GM19452 (cell line): ENCODE results near the gene MAD1L1.

Source experiments
- ATAC-seq: cut with Tn5 transposase; IDR thresholded peaks from one replicate; pipeline ENCODE4 v1.9.1; 2021; ENCODE audit not compliant: unreplicated experiment

MAD1L1 gene

DNA sequence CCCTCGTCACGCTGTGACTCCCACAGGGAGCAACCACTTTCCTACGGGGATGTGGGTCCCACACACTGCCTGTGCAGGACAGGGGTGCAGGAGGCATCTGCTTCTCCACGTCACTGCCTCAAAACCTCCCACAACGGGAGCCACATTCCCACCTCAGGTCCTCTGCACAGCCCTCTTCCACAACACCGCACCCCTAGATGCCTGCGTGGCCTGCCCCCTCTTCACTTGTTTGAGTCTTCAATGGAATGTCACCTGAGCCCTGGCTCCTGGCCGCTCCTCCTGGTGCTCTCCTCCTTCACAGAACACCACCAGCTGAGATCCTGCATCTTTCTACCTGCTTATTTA lies 73.6 kb downstream of the MAD1L1 start:
- ATAC-seq = no peak

DNA sequence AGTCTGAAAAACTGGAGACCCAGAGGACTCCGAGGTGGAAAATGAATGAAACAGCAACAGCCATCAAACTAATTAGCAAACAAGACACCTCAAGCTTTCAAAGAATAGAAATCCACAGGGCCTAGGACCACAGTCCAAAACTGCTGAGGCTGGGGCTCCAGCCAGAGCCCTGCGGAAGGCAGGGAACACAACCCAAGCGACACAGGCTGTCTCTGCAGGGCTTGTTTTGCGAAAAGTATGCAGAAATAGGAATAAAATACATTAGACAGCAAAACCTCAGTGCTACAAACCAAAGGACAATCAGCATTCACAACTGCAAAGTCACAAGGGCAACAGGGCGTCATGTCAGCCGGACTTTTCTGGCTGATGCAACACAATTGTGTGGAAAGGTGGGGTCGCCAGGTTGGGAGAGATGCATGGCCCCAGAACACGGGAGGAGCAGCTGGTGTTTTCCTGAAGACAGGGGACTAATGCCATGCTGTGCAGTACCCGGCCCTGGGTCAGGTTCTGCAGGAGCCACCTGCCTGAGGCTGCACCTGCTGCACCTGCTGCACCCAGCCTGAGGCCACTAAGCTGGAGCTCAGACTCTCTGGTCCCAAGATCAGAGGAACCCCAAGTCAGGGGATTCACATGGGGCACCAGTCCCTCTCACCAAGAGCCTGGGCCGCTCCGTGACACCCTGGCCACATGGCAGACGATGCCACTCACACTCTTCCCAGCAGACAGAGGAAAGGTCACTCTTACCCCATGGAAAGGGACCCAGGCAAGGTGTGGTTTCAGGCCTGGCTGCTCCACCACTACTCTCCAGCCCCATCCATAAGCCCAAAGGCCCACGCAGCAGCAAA lies 74.2 kb downstream of the MAD1L1 start:
- ATAC-seq = no peak

DNA sequence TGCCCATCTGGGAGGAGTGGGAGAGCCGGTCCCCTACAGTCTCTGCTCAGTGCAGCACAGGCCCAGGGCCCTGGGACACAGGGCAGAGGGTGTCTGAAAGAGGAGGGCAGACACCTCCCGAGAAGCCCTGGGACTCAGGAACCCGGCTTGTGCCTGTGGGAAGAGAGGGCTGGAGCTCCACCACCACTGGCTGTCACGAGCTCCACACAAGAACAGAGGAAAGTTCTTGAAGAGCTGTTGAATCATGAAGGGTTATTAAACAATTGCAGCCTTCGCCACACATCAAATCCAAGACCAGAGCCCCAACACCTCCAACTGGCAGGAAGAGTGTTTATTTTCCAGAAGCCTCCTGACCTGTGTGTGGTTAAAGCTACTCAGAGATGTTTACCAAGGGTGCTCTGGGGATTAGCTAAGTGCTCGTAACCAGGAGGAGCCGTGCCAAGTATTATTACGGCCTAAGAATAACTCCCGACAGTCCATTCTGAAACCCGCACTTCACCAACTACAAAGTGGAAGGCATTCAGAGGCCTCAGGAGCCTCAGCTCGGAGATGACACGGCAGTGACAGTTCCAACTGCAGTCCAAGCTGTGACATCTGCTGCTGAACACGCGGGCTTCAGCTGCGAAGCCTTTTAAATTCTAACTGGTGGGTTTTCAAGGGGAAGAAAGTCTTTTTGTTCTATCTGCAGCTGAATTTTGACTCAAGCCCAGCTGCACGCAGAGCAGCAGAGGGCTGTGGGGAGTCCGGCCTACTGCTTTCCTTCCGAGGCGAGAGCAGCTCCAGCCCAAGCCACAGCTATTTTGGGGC lies 75.1 kb downstream of the MAD1L1 start:
- ATAC-seq = no peak

DNA sequence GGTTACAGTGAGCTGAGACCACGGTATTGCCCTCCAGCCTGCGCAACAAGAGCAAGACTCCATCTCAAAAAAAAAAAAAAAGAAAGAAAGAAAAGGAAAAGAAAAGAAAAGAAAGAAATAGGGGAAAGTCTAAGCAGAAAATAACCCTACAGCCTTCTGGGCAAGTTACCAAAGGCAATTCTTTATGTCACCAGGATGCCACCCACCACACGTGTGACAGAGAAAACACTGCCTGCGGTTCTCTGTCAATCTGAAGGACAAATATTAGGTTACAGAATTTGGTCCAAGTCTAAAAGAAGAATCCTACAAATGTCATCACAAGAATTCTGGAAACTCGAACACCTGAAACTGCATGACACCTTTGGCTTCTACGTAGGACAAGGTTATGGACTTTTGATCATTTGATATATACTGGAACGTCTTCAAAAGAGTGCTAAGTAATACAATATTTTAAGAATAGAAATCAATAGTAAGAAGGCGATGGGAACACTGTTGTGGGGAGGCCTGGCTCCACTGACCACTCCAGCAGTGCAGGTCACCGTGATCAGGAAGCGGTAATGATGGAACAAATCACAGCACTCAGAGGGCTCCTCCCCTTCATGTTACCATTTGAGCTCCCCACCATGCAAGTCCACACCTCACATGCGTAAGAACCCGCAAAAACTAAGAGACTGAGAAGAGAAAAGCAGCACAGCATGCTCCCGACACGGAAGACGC lies 75.8 kb downstream of the MAD1L1 start:
- ATAC-seq = no peak

DNA sequence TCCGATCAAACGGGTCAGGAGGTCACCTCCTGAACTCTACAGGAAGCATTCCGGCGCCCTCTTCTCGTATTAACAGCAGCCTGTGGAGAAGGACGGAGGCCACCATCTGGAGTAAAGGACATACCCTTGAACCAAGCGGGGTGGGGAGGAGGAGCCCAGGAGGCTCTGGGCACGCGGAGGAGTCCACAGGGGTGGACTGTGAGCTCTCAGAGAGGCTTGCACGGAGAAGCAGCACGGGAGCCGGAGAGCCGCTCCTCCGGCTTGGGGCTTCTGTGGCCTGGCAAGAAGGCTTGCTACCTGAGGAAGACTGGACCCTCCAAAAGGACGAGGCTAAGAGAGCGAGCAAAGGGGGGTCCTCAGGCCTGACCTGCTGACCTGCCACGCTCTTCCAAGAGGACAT lies 77.9 kb downstream of the MAD1L1 start:
- ATAC-seq = no peak

DNA sequence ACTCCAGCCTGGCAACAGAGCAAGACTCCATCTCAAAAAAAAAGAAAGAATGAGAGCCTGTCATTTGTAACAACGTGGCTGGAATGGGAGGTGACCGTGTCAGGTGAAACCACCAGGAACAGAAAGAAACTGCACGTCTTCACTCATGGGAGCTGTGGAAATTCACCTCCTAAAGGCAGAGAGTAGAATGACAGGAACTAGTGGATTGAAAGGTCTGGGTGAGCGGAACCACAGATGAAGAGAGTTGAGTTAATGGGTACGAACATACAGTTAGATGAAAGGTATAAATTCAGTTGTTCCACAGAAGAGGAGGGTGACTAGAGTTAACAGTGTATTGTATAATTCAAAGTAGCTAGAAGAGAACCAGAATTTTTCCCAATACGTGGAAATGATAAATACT lies 78.6 kb downstream of the MAD1L1 start:
- no peak for ATAC-seq

DNA sequence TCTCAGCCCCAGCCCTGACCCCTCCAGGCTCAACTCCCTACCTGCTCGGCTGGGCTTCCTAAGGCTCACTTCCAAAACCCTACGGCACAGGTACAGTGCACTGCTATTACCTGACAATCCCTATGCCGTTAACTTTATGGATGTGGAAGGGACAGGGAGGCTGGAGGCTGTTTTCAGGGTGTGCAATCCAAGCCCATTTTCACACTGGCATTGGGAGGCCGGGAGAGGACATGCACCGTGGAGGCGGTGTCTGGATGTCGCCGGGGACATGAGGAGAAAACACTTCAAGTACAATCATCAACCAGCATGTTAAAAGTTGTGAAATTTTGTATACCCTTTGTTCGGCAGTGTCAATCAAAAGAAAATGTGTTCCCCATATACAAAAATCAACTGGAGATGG lies 80.1 kb downstream of the MAD1L1 start:
- ATAC-seq = no peak

DNA sequence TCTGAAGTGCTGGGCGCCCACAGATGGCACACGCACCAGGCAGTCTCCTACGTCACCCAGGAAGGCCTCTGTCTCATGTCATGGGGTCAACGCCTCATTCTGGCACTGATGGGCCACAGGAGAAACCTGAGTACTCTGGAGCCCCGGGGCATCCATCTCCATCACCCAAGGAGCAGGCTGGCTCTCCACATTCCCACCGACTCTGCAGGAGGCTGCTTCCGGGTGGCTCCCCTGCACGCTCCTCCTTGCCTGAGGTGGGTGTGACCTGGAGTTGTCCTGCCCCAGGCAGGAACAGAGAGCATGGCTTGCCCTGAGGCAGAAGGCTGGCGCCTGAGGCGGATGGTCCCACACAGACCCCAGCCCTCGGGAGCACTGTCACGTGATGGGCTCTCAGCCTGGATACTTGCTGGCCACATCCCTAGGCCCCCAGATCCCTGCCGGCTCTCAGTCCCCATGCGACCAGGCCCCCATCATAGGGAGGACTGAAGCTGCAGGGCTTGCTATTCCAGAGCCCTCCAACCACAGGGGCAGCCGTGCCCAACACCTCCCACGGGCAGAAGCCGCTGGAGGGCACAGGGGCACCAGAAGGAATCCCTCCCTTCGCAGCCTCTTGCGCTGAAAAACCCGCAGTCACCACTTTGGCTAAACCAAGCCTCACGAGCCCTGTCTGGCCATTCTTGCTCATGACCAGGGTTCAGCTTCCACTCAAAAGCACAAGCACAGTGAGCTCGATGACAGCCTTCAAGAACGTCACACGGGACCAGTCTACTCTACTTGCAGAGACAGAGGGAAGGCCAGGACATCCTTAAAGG lies 80.7 kb downstream of the MAD1L1 start:
- ATAC-seq = no peak

DNA sequence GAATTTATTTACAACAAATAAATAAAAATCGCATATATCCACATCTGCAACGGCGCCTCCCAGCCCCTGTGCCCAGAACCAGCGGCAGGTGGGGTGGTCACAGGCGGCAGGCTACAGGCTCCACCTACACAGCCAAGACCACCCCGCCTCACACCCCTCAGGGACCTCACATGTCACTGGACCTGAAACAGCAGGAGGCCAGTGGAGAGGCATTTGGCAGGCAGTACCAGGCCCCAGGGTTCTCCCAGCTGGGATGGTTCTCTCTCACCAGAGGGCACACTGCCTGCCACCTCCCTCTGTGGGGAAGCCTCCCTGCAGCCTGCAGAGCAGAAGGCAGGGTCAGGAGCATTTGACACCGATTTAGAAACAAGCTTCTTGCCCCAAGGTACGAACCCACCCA lies 81.5 kb downstream of the MAD1L1 start:
- ATAC-seq = no peak

DNA sequence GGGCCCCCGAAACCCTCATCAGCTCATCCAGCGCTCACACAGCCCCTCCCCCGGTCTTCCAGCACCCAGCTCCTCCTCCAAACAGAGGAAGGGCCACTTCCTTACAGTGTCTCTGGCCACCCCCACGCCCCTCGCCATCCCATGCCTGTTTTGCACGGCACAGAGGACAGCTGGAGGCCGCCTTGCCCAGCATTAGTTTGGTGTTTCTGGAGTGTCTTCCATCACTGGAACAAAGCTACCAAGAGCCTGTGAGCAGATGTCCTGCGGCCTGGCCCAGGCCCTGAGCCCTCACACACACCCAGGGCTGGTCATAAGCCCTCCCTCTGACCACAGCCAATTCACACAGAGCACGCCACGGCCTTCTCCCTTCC lies 82.3 kb downstream of the MAD1L1 start:
- no peak for ATAC-seq

DNA sequence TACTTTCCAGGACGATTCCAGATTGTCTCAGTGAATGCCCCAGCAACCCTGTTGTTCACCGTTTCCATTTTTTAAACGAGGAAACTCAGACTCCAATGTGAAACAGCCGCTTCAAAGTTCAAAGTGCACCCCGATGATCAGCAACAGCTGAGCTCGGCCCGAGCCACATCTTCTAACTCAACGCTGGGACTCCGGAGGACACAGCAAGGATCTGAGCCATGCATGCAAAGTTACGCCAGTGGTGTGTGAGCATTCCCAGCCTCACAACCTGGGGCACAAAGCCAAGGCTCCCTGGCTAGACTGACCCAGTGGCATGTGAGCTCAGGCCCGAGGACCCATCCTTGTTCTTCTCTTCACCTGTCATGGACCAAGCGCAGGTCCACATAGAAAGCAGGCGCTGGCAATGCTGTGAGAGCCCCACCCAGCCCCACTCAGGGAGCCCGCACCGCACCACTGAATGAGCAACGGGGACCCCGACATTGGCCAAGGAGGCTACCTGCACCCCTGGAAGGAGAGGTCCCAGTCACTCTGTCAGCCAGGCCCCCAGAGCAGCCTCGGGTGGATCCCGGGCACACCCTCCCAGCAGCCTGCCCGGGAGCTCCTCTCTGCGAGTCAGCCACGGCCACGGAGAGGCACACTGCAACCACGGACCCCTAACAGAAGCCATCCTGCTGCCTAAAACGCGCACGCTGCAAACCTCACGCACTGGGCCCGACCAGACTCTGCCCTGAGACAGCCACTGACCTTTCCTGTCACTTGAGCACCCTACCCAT lies 82.9 kb downstream of the MAD1L1 start:
- ATAC-seq = no peak

DNA sequence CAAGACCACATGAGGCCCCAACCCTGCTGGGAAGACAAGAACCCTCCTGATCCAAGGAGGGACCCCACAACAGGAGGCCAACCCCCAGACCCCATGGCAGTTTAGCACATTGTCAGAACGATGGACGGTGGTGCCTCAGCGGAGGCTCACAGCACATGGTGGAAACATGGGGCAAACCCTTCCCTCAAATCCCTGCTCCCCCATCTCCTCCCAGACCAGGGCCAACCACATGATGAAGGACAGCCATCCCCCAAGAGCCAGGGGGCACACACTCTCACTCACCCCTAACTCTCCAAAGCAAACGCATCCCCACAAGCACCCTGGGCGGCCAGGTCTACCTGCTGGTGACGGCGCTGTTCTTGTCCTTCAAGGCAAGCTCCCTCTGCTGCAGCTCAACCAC lies 83.9 kb downstream of the MAD1L1 start:
- ATAC-seq = no peak

DNA sequence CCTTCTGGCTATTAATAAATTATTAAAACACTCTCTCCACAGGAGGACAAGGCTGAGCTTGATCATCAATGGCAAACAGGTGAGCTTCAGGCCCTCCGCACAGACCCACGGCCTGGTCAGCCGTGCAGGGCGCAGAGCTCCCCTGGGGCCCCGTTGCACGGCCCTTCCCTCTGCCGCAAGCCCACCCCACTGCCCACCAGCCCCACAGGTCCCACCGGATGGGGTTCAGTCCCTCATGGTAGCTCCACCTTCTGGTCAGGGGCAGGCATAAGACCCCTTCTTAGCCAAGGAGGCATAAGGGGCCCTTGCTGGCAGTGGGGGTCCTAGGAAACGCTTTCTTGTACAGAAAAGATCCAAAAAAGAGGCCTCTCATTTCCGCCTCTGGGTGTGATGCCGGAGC lies 84.6 kb downstream of the MAD1L1 start:
- no peak for ATAC-seq

DNA sequence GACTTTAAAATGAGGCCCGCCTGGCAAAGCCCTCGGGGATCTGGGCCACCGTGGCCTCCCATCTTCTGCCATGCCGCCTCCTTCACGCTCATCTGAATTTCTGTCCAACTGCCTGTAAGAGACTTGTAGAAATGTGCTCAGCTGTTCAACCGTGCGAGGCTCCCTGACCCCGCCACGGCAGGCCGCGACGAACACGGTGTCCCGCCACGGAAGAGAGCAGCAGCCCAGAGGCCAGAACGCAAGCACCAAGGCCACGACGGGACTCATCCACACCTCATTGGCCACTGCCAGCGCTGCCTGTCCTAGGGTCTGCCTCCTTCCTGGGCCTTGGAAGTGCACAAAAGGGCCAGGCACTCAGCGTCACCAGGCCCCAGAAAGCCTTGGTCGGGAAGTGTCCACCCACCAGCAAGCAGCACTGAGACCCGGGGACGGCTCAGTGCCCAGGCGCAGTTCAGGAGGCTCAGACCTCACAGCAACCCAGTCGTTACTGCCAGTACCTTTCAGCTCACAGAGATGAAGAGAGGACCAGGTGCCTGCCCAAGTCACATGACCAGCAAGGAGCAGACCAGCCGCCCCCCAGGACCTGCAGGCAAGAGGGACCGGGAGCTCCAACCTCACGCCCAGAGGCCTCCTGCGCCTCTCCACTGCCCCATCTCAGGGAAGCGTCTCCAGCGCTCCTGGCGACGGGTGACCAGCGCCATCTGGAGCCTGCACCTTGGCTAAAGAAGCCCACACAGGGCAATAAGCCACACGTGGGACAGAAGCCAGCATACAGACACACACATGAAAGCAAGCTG lies 85.9 kb downstream of the MAD1L1 start:
- ATAC-seq = no peak

DNA sequence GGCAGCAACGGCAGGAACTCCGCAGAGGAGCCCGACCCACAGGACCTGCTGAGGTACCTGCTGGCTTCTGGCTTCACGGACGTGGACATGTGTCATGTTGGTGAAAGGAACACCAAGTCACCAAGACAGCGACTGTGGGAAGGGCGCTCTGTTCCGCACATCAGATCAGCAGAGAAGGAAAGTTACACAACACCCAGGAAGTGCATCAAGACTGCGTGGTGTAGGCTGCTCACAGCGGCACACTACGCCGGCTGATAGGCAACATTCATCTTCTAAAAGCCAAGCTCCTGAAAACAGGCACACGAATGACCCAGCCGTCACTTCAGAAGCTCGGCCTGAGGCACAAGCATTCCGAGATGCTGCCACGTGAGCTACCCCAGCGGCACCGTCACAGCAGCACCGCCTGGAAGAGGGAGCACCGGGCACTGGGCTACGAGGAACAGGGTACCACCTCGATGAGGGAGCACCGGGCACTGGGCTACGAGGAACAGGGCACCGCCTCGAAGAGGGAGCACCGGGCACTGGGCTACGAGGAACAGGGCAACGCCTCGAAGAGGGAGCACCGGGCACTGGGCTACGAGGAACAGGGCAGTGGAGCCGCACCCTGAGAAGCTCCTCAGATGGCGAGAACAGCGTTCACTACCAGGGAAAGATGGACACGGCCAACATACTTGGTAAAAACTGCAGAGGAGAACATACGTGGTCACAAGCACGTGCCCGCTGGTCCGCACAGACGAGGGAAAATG lies 86.7 kb downstream of the MAD1L1 start:
- ATAC-seq = no peak

DNA sequence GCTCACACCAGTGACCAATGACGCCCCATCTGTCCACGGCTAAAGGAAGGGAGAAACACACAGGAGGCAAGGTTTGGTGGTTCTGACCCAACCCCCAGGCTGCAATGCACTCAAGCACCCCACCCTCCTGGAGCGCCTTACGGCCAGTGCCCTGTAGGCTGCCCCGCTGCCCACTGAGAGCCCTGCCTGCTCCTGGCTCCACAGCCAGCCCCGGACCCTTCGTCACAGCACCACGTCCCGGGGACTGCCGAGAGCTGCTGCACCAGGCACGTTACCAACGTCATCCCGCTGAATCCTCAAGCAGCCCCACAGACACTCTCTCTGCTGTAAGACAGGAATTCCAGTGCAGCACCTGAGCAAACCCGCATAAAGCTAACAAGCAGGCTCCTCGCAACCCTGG lies 87.8 kb downstream of the MAD1L1 start:
- ATAC-seq = no peak

DNA sequence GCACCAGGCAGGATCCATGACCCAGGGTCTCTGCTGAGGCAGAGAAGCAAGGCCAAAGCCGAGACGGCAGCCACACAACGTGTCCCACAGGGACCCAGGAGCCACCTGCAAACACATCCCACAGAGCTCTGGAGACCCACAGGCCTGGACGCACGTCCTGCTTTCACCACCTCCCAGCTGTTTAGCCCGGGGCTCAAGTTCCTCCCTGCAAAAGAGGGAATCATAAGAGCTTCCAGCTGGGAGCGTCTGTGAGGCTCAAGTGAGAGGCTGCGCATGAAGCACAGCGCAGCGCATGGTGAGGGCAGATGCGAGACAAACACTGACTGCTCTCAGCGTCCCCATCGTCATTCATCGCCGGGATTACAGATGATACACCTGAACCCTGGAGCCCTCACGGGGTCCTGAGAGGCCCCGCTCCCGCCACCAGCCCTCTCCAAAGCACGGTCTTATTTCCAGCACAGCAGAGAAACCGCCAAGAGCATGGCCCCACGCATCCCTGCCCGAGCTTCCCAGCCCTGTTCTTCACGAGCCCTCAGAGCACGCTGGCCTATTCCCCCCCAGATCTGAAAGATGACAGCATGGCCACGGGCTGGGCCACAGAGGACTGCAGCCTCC lies 88.7 kb downstream of the MAD1L1 start:
- no peak for ATAC-seq

DNA sequence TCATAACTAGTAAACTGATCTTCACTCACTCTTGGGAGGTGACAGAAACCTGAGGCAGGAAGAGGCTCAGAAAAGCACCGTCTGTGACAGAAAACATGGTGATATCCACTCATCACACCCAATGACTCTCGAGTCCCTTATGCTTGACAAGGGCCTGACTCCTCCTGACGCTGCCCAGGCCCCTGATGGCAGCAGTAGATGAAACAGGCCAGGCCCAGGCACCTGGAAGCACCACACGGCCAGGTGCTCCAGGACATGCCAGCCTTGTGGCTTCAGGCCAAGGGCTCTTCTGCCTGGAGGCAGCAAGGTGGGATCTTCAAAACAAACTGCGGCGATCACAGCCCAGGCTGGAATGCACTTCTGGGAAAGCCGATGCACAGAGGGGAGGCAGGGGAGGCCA lies 89.3 kb downstream of the MAD1L1 start:
- ATAC-seq = no peak
